IMR-90 (cell line): ENCODE measurements around the gene GUCY1A2. TPM values are rescaled to one million over a fixed set of nuclear protein-coding genes. Genes with fewer than 3 reads are reported as not detected.
"Not testable (repeated sequence)": the region's sequence is repeated elsewhere in the genome, so short reads cannot be mapped to it uniquely, and the experiment has no call there.

Experiments used
- ATAC-seq: fragments of 200-7000 bp; cut with Tn5 transposase; 2 replicates; pipeline ENCODE4 v1.9.1; 2020; ENCODE audit warnings: low read depth, mild to moderate bottlenecking, moderate library complexity
- BruUV-seq: library from RNA; stranded (reverse); fragments of 400-500 nt; replicated peaks from 2 replicates; lab custom pipeline; 2021; lab: Mats Ljungman, UMichigan
- CTCF ChIA-PET: fragments of 300-600 bp; formaldehyde crosslinking; extraction: SDS; loops from one replicate; lab custom pipeline; 2021; ENCODE audit warnings: antibody characterized with exemption; lab: Yijun Ruan, JAX
- POLR2A ChIA-PET: fragments of 300-600 bp; sonication (Branson Sonifier 250); formaldehyde crosslinking; loops from one replicate; lab custom pipeline; 2022; ENCODE audit warnings: antibody characterized with exemption; ENCODE audit not compliant: unreplicated experiment; lab: Charles Lee
- DNase-seq: peaks from one replicate; pipeline ENCODE4 v3.0.0; 2013
- H2AFZ ChIP-seq: replicated peaks from 2 replicates; pipeline ENCODE3; 2013; ENCODE audit warnings: low read length, mild to moderate bottlenecking; ENCODE audit not compliant: poor library complexity
- H2AK5ac ChIP-seq: 2 replicates; pipeline ENCODE4 v1.6.1; 2013; ENCODE audit warnings: low read depth, low read length, inconsistent platforms
- H2AK9ac ChIP-seq: replicated peaks from 2 replicates; pipeline ENCODE3; 2013; ENCODE audit warnings: mild to moderate bottlenecking, low read depth, low read length, moderate library complexity; ENCODE audit not compliant: poor library complexity
- H2BK120ac ChIP-seq: 2 replicates; pipeline ENCODE4 v1.6.1; 2013; ENCODE audit warnings: low read depth, low read length, inconsistent platforms
- H2BK15ac ChIP-seq: 3 replicates; pipeline ENCODE4 v1.6.1; 2013; ENCODE audit warnings: low read depth, low read length, inconsistent platforms
- H2BK20ac ChIP-seq: 2 replicates; pipeline ENCODE4 v1.6.1; 2013; ENCODE audit warnings: low read depth, mild to moderate bottlenecking, inconsistent platforms, low read length, moderate library complexity
- H2BK5ac ChIP-seq: 2 replicates; pipeline ENCODE4 v1.6.1; 2013; ENCODE audit warnings: mild to moderate bottlenecking, low read depth, low read length, inconsistent platforms; ENCODE audit not compliant: poor library complexity, severe bottlenecking
- H3K14ac ChIP-seq: replicated peaks from 2 replicates; pipeline ENCODE4 v1.6.1; 2013; ENCODE audit warnings: low read depth, low read length, inconsistent platforms
- H3K18ac ChIP-seq: 2 replicates; pipeline ENCODE4 v1.6.1; 2013; ENCODE audit warnings: low read depth, low read length, control low read depth
- H3K23ac ChIP-seq: 2 replicates; pipeline ENCODE4 v1.6.1; 2013; ENCODE audit warnings: low read depth, low read length, inconsistent platforms
- H3K27ac ChIP-seq: 2 replicates; pipeline ENCODE4 v1.5.1; 2013; ENCODE audit warnings: mild to moderate bottlenecking, control low read depth, low read length; ENCODE audit not compliant: insufficient read depth
- H3K27me3 ChIP-seq: 2 replicates; pipeline ENCODE4 v1.6.1; 2013; ENCODE audit warnings: low read length; ENCODE audit not compliant: control insufficient read depth, insufficient read depth
- H3K36me3 ChIP-seq: 2 replicates; pipeline ENCODE4 v1.6.1; 2013; ENCODE audit warnings: low read length, mixed read lengths; ENCODE audit not compliant: control insufficient read depth, insufficient read depth
- H3K4ac ChIP-seq: 2 replicates; pipeline ENCODE4 v1.6.1; 2013; ENCODE audit warnings: low read depth, low read length, inconsistent platforms
- H3K4me1 ChIP-seq: 2 replicates; pipeline ENCODE4 v1.6.1; 2013; ENCODE audit warnings: low read length, mixed read lengths; ENCODE audit not compliant: control insufficient read depth, insufficient read depth
- H3K4me2 ChIP-seq: 2 replicates; pipeline ENCODE4 v1.6.1; 2013; ENCODE audit warnings: low read depth, mild to moderate bottlenecking, control low read depth, low read length, moderate library complexity
- H3K4me3 ChIP-seq: 2 replicates; pipeline ENCODE4 v1.5.1; 2013; ENCODE audit warnings: low read depth, mild to moderate bottlenecking, control low read depth, low read length, moderate library complexity; ENCODE audit not compliant: insufficient read depth
- H3K56ac ChIP-seq: 2 replicates; pipeline ENCODE4 v1.6.1; 2013; ENCODE audit warnings: low read length, inconsistent platforms; ENCODE audit not compliant: insufficient read depth; ENCODE audit errors: extremely low read depth
- H3K79me1 ChIP-seq, 2 experiments: 2 replicates each; pipeline ENCODE4 v1.6.1; 2013; ENCODE audit warnings: low read length in 2 of 2, inconsistent platforms in 1 of 2, low read depth in 1 of 2
- H3K9ac ChIP-seq: 2 replicates; pipeline ENCODE4 v1.6.1; 2013; ENCODE audit warnings: low read depth, low read length, control low read depth
- H3K9me1 ChIP-seq: 2 replicates; pipeline ENCODE4 v1.6.1; 2013; ENCODE audit warnings: low read length, inconsistent platforms; ENCODE audit not compliant: insufficient read depth
- H3K9me3 ChIP-seq: 2 replicates; pipeline ENCODE4 v1.6.1; 2013; ENCODE audit warnings: low read length; ENCODE audit not compliant: control insufficient read depth, insufficient read depth
- H4K20me1 ChIP-seq: 2 replicates; pipeline ENCODE4 v1.6.1; 2013; ENCODE audit warnings: low read length, inconsistent platforms; ENCODE audit not compliant: insufficient read depth
- H4K5ac ChIP-seq: 2 replicates; pipeline ENCODE4 v1.6.1; 2013; ENCODE audit warnings: mild to moderate bottlenecking, low read depth, low read length, control low read depth
- H4K8ac ChIP-seq, 2 experiments: 2 replicates each; pipeline ENCODE4 v1.6.1; 2013; ENCODE audit warnings: low read depth in 2 of 2, low read length in 2 of 2, control low read depth in 1 of 2, inconsistent platforms in 1 of 2
- H4K91ac ChIP-seq: 2 replicates; pipeline ENCODE4 v1.6.1; 2013; ENCODE audit warnings: low read depth, low read length, inconsistent platforms; ENCODE audit not compliant: insufficient read depth
- WGBS, 2 experiments: methylation state at CpG; one replicate each; pipeline versions ENCODE4 v1.1.5 to v1.1.7; 2013; ENCODE audit warnings: missing lambda C conversion rate in 2 of 2; ENCODE audit not compliant: insufficient read length in 1 of 2; ENCODE audit errors: extremely low coverage in 2 of 2; 5-methylcytosine and 5-hydroxymethylcytosine counted together
- dilution Hi-C: fragments of 300-500 bp; cut with HindIII; formaldehyde crosslinking; loops from one replicate; pipeline ENCODE4 v1.14.3; 2018; ENCODE audit warnings: low sequenced_read_pairs; ENCODE audit not compliant: unreplicated experiment
- in situ Hi-C: fragments of 300-500 bp; cut with MboI; formaldehyde crosslinking; loops from 3 replicates; pipeline ENCODE4 v1.14.3; 2019; ENCODE audit warnings: low sequenced_read_pairs, inconsistent platforms, mixed read lengths
- intact Hi-C: fragments of 100-400 bp; cut with micrococcal nuclease; formaldehyde crosslinking; loops from 2 replicates; pipeline ENCODE4 v1.10.0; 2022
- polyA plus RNA-seq, 3 experiments: library from polyadenylated mRNA; depleted of rRNA; stranded (reverse); fragments of >200 nt; gene quantifications; 2 replicates each; pipeline ENCODE4 v1.2.3, GENCODE V29; 2012; ENCODE audit warnings: low replicate concordance in 1 of 3
- total RNA-seq: library from RNA; depleted of rRNA; stranded (reverse); fragments of >200 nt; gene quantifications from 2 replicates; pipeline ENCODE4 v1.2.3, GENCODE V29; 2012

GUCY1A2 gene
- total and polyA plus RNA-seq, 2 of the 4 experiments (the other 2 are of a cell fraction) = under 0.01 to 0.03 TPM

GRCh38 chr11:106883693-106884092 is 134.6 kb downstream of the GUCY1A2 start:
- BruUV-seq, ATAC-seq, H2AFZ ChIP-seq, H3K4ac ChIP-seq, H3K18ac ChIP-seq, H3K4me1 ChIP-seq, H3K56ac ChIP-seq, H2BK120ac ChIP-seq, H2BK20ac ChIP-seq, H3K9me3 ChIP-seq, H3K9me1 ChIP-seq, H3K4me2 ChIP-seq, H2BK5ac ChIP-seq, H3K4me3 ChIP-seq, H4K20me1 ChIP-seq, DNase-seq, H2AK9ac ChIP-seq, intact Hi-C loops, H2AK5ac ChIP-seq, H3K14ac ChIP-seq, H3K27me3 ChIP-seq, H4K8ac ChIP-seq, H3K9ac ChIP-seq, in situ Hi-C loops, H3K27ac ChIP-seq, dilution Hi-C loops, H2BK15ac ChIP-seq, H4K5ac ChIP-seq, H3K36me3 ChIP-seq, H3K23ac ChIP-seq, CTCF ChIA-PET, POLR2A ChIA-PET, H3K79me1 ChIP-seq, H4K91ac ChIP-seq: not testable (repeated sequence)
- WGBS, 2 experiments = no CpG with 5 or more reads among the region's 5 CpGs
